HCT116 (cell line): Measurements from ENCODE around the gene ADAM17. TPM values are rescaled to one million over a fixed set of nuclear protein-coding genes. Genes with fewer than 3 reads are reported as not detected.

ENCODE experiments used
- ATAC-seq: fragments of 200-7000 bp; cut with Tn5 transposase; 2 replicates; pipeline ENCODE4 v1.9.1; 2020; ENCODE audit warnings: mild to moderate bottlenecking, moderate library complexity
- BruUV-seq: library from RNA; stranded (reverse); fragments of 400-500 nt; replicated peaks from 2 replicates; lab custom pipeline; 2021; lab: Mats Ljungman, UMichigan
- CTCF ChIA-PET: fragments of 300-600 bp; sonication (Branson Sonifier 250); formaldehyde crosslinking; loops from one replicate; lab custom pipeline; 2021; ENCODE audit warnings: antibody characterized with exemption; lab: Charles Lee
- POLR2A ChIA-PET: fragments of 300-600, 350-600 bp; sonication (Branson Sonifier 250); formaldehyde crosslinking; loops from one replicate; lab custom pipeline; 2021; ENCODE audit warnings: antibody characterized with exemption; lab: Charles Lee
- RAD21 ChIA-PET, 2 experiments: fragments of 300-600 bp; sonication (Branson Sonifier 250); formaldehyde crosslinking; loops; one replicate each; lab custom pipeline; 2023; ENCODE audit warnings: low total read pairs in 2 of 2; ENCODE audit not compliant: uncharacterized antibody in 2 of 2, unreplicated experiment in 2 of 2, low non-redundant PET in 1 of 2; lab: Charles Lee
- DNase-seq: peaks from one replicate; pipeline ENCODE4 v3.0.0-alpha.2; 2010; ENCODE audit warnings: low read depth, low spot score
- H2AFZ ChIP-seq: fragments of 200-600 bp; shearing (Covaris generic), sonication (generic); 2 replicates; pipeline ENCODE4 v1.6.1; 2017; ENCODE audit warnings: low read depth, mixed run types, mixed read lengths, antibody characterized with exemption, low read length; ENCODE audit not compliant: poor library complexity, severe bottlenecking
- H3K27ac ChIP-seq: 2 replicates; pipeline ENCODE4 v1.5.1; 2012; ENCODE audit warnings: low read depth, low read length
- H3K27me3 ChIP-seq: fragments of 200-600 bp; sonication (generic); 2 replicates; pipeline ENCODE4 v1.6.1; 2016; ENCODE audit warnings: mixed run types, low read length, mixed read lengths; ENCODE audit not compliant: insufficient read depth
- H3K36me3 ChIP-seq, 2 experiments: fragments of 200-500 bp in 1 of 2; fragments of 200-600 bp in 1 of 2; sonication (Bioruptor generic) in 1 of 2; sonication (generic) in 1 of 2; 2 replicates each; pipeline versions ENCODE4 v1.5.1 to v1.6.1; 2014 to 2016; ENCODE audit warnings: low read length in 2 of 2, inconsistent platforms in 1 of 2, mixed read lengths in 1 of 2, mixed run types in 1 of 2; ENCODE audit not compliant: insufficient read depth in 2 of 2, control insufficient read depth in 1 of 2
- H3K4me1 ChIP-seq, 2 experiments: fragments of 200-600 bp in 1 of 2; sonication (generic) in 1 of 2; 2 replicates each; pipeline versions ENCODE4 v1.5.1 to v1.6.1; 2012 to 2017; ENCODE audit warnings: low read length in 2 of 2, inconsistent platforms in 1 of 2, mild to moderate bottlenecking in 1 of 2, mixed read lengths in 1 of 2, mixed run types in 1 of 2, moderate library complexity in 1 of 2; ENCODE audit not compliant: insufficient read depth in 2 of 2, control insufficient read depth in 1 of 2
- H3K4me2 ChIP-seq: fragments of 200-600 bp; sonication (generic); 2 replicates; pipeline ENCODE4 v1.6.1; 2017; ENCODE audit warnings: mixed run types, low read length, mixed read lengths
- H3K4me3 ChIP-seq, 2 experiments: fragments of 200-600 bp in 1 of 2; sonication (generic) in 1 of 2; replicated peaks in 1 of 2; 2 replicates each; pipeline ENCODE4 v1.5.1; 2011 to 2016; ENCODE audit warnings: low read length in 2 of 2, control low read depth in 1 of 2, low read depth in 1 of 2, mild to moderate bottlenecking in 1 of 2, mixed read lengths in 1 of 2, mixed run types in 1 of 2
- H3K79me2 ChIP-seq: fragments of 200-600 bp; sonication (generic); 2 replicates; pipeline ENCODE4 v1.6.1; 2017; ENCODE audit warnings: mild to moderate bottlenecking, mixed run types, low read length, moderate library complexity, mixed read lengths; ENCODE audit not compliant: insufficient read depth
- H3K9ac ChIP-seq: fragments of 200-600 bp; sonication (generic); 2 replicates; pipeline ENCODE4 v1.6.1; 2016; ENCODE audit warnings: low read length, mixed read lengths
- H3K9me2 ChIP-seq: fragments of 200-600 bp; sonication (generic), shearing (Covaris generic); 2 replicates; pipeline ENCODE4 v1.6.1; 2017; ENCODE audit warnings: mixed run types, mild to moderate bottlenecking, moderate library complexity; ENCODE audit not compliant: insufficient read depth
- H3K9me3 ChIP-seq, 2 experiments: fragments of 200-500 bp in 1 of 2; fragments of 200-600 bp in 1 of 2; sonication (Bioruptor generic) in 1 of 2; sonication (generic) in 1 of 2; 2 replicates each; pipeline ENCODE4 v1.6.1; 2014 to 2017; ENCODE audit warnings: low read length in 2 of 2, mixed read lengths in 2 of 2, inconsistent platforms in 1 of 2, low read depth in 1 of 2, mild to moderate bottlenecking in 1 of 2, mixed run types in 1 of 2, moderate library complexity in 1 of 2; ENCODE audit not compliant: control insufficient read depth in 1 of 2, insufficient read depth in 1 of 2
- H4K20me1 ChIP-seq: fragments of 200-600 bp; sonication (generic), shearing (Covaris generic); 2 replicates; pipeline ENCODE4 v1.6.1; 2017; ENCODE audit warnings: mixed run types, mild to moderate bottlenecking, moderate library complexity; ENCODE audit not compliant: insufficient read depth
- ATF3 ChIP-seq: IDR thresholded peaks from 2 replicates; pipeline ENCODE4 v1.6.1; 2012
- CBX3 ChIP-seq: IDR thresholded peaks from 2 replicates; pipeline ENCODE4 v1.6.1; 2012; ENCODE audit warnings: low read depth
- CEBPB ChIP-seq: IDR thresholded peaks from 2 replicates; pipeline ENCODE4 v1.6.1; 2012; ENCODE audit warnings: low read depth
- CTCF ChIP-seq, 3 experiments: fragments of 200-600 bp in 1 of 3; sonication (generic) in 1 of 3; IDR thresholded peaks in 2 of 3; conservative IDR thresholded peaks in 1 of 3; 2 replicates each; pipeline ENCODE4 v1.5.1; 2012 to 2017; ENCODE audit warnings: low read depth in 2 of 3, low read length in 2 of 3, antibody characterized with exemption in 1 of 3, borderline replicate concordance in 1 of 3, control low read depth in 1 of 3, mild to moderate bottlenecking in 1 of 3, mixed read lengths in 1 of 3, mixed run types in 1 of 3, moderate library complexity in 1 of 3; ENCODE audit not compliant: insufficient read depth in 1 of 3
- EGR1 ChIP-seq: IDR thresholded peaks from 2 replicates; pipeline ENCODE4 v1.6.1; 2012; ENCODE audit warnings: low read depth
- ELF1 ChIP-seq: IDR thresholded peaks from 2 replicates; pipeline ENCODE4 v1.6.1; 2012; ENCODE audit warnings: low read depth, borderline replicate concordance
- EZH2phosphoT487 ChIP-seq: fragments of 200-600 bp; IDR thresholded peaks from 2 replicates; pipeline ENCODE4 v1.6.1; 2018; ENCODE audit warnings: antibody characterized with exemption, borderline replicate concordance
- FOSL1 ChIP-seq: IDR thresholded peaks from 2 replicates; pipeline ENCODE4 v1.6.1; 2012; ENCODE audit warnings: low read depth
- JUND ChIP-seq: IDR thresholded peaks from 2 replicates; pipeline ENCODE4 v1.6.1; 2012
- MAX ChIP-seq: IDR thresholded peaks from 2 replicates; pipeline ENCODE4 v1.6.1; 2012
- POLR2A ChIP-seq: IDR thresholded peaks from 2 replicates; pipeline ENCODE4 v1.7.0; 2011; ENCODE audit warnings: borderline replicate concordance; ENCODE audit not compliant: insufficient read depth, insufficient read length; ENCODE audit errors: extremely low read depth
- RAD21 ChIP-seq: IDR thresholded peaks from 2 replicates; pipeline ENCODE4 v1.6.1; 2012; ENCODE audit warnings: low read depth, mild to moderate bottlenecking
- REST ChIP-seq: IDR thresholded peaks from 2 replicates; pipeline ENCODE4 v1.6.1; 2012; ENCODE audit warnings: low read depth
- SIN3A ChIP-seq: IDR thresholded peaks from 2 replicates; pipeline ENCODE4 v1.6.1; 2012; ENCODE audit warnings: low read depth
- SP1 ChIP-seq: IDR thresholded peaks from 2 replicates; pipeline ENCODE4 v1.6.1; 2012; ENCODE audit warnings: low read depth
- SRF ChIP-seq: IDR thresholded peaks from 2 replicates; pipeline ENCODE4 v1.6.1; 2012; ENCODE audit warnings: low read depth
- ZBTB33 ChIP-seq: IDR thresholded peaks from 2 replicates; pipeline ENCODE4 v1.6.1; 2011; ENCODE audit warnings: mild to moderate bottlenecking, low read length, moderate library complexity; ENCODE audit not compliant: insufficient replicate concordance; ENCODE audit errors: extremely low read depth
- ZFX ChIP-seq: fragments of 450-650 bp; IDR thresholded peaks from 2 replicates; pipeline ENCODE4 v1.6.1; 2017
- ZNF274 ChIP-seq: fragments of 200-500 bp; sonication (Bioruptor generic); IDR thresholded peaks from 2 replicates; pipeline ENCODE4 v1.6.1; 2014; ENCODE audit warnings: mild to moderate bottlenecking, low read depth, low read length, inconsistent platforms
- intact Hi-C: fragments of 100-400 bp; cut with micrococcal nuclease; formaldehyde crosslinking; loops from 2 replicates; pipeline ENCODE4 v1.10.0; 2022
- total RNA-seq: library from RNA; stranded (reverse); gene quantifications from one replicate; pipeline ENCODE4 v1.2.1, GENCODE V29; 2021; ENCODE audit not compliant: unreplicated experiment

Gene ADAM17
- total RNA-seq, 1 experiment from 2014 or later, result 39.2 TPM

GRCh38 chr2:9565436-9566153 is 10.0 kb upstream of the ADAM17 start:
- no peaks in the 10 kb centered on the region for H3K36me3 ChIP-seq
- H3K4me3 ChIP-seq, result peak overlapping the region; percentile 15 to 19; a peak in 3 of 4 replicates
- H3K4me1 ChIP-seq, result peaks cover 22 to 26% of the 10 kb centered on the region in 2 experiments
- BruUV-seq, result TSS peak; percentile 36
- ChIA-PET CTCF (interaction anchor here (0.7 kb wide), 1 partner anchor 9 kb away, joined by 3 read pairs; no protein-coding TSS in a partner anchor), RAD21 (no interaction called here), POLR2A (interaction anchor here (0.8 kb wide), 1 partner anchor 10 kb away, joined by 5 read pairs; the partner anchor contains the start of gene ADAM17)
- H4K20me1 ChIP-seq, result no peaks in the 10 kb centered on the region
- ATAC-seq (peak; percentile 98), DNase-seq (peak; percentile 80)
- no peaks in the 10 kb centered on the region for H3K27me3 ChIP-seq
- intact Hi-C loops, result no loop called here
- H3K27ac ChIP-seq, result peak overlapping the region; percentile 91
- no peaks in the 10 kb centered on the region for H3K9me2 ChIP-seq
- H3K9me3 ChIP-seq, result no peaks in the 10 kb centered on the region
- peak overlapping the region; percentile 29 for H3K9ac ChIP-seq
- no peaks in the 10 kb centered on the region for H3K79me2 ChIP-seq
- no peak overlapping the region for H2AFZ ChIP-seq
- peak overlapping the region; percentile 64 for H3K4me2 ChIP-seq
- TF ChIP-seq ZBTB33 (no peak), FOSL1 (peak; percentile 88), ELF1 (no peak), EGR1 (no peak), CTCF (IDR thresholded peaks at IDR 0.05 in 2 of 3, conservative IDR thresholded peaks at IDR 0.05 in 1 of 3; ENCODE audit: borderline replicate concordance in 1 of 3, insufficient read depth in 1 of 3, low read depth in 2 of 3, low read length in 2 of 3) (no peak), MAX (peak; percentile 39; the same call in 1 of the 2 replicates), SRF (peak; percentile 46; the same call in 1 of the 2 replicates), POLR2A (no peak), RAD21 (peak; percentile 26; the same call in 1 of the 2 replicates), EZH2phosphoT487 (no peak), CBX3 (peak; percentile 88; the same call in 1 of the 2 replicates), SIN3A (no peak), ZFX (no peak), ATF3 (no peak), JUND (peak; percentile 85), CEBPB (peak; percentile 45; the same call in 1 of the 2 replicates), SP1 (peak; percentile 81), REST (no peak), ZNF274 (no peak)
